Measurements from ENCODE around the gene LYRM7.
"Not testable (repeated sequence)": the region's sequence is repeated elsewhere in the genome, so short reads cannot be mapped to it uniquely, and the experiment has no call there.

Gene LYRM7

DNA sequence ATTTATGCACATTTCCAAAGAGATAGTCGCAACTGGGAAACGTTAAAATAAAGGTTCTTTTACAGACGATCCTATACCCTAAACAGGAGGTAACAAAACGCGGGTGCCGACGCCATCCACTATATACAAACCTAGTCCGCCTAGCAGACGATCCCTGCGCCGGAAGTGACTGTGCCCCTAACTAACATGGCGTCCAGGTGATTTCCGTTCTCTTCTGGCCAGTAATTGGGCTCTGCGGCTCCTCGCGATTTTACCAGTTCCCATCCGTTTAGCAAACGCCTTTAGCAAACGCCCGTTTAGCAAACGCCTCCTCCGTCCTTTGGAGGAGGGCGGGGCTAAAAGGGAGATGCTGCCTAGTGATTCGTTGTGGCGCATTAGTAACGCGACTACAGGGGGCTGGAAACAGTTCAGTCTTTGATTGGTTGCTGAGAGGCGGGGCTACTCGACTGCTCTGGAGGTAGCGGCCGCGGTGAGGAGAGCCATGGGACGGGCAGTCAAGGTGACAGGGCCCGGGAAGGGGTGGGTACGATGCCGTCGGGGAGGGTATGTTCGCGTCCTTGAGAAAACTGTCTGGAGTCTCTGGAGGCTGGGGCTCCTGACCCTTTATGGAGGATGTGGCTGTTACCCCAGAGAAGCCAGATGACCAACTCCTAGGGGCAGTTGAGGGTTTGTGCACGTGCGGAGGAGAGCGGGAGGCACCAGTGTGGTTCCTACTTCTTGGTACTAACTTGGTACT is at the start of gene LYRM7:
TSS of gene LYRM7 (plus strand) at position 405 of the 736 bp plus-strand sequence. CDS start at position 482, 77 bp downstream.
- DNase-seq (ENCODE audit: low spot score): peak; percentile 94

DNA sequence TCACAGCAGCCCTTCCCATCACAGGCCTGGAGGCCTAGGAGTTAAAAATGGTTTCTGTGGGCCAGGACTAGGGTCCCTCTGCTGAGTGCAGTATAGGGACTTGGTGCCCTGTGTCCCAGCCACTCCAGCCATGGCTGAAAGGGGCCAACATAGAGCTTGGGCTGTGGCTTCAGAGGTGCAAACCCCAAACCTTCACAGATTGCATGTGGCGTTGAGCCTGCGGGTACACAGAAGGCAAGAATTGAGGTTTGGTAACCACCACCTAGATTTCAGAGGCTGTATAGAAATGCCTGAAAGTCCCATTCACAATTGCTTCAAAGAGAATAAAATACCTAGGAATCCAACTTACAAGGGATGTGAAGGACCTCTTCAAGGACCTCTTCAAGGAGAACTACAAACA is 43.5 kb upstream of the LYRM7 start:
- DNase-seq (ENCODE audit: low spot score): not testable (repeated sequence)

DNA sequence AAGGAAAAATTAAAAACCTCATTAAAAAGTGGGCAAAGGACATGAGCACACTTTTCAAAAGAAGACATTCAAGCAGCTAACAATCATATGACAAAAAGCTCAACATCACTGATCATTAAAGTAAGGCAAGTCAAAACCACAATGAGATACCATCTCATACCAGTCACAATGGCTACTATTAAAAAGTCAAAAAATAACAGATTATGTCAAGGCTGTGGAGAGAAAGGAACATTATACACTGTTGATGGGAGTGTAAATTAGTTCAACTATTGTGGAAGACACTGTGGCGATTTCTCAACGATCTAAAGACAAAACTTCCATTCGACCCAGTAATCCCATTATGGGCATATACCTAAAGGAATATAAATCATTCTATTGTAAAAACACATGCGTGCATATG is 41.4 kb upstream of the LYRM7 start:
- no peak for DNase-seq (ENCODE audit: low spot score)

- DNase-seq (ENCODE audit: low spot score): not testable (repeated sequence)
Measured at GRCh38 chr5:131133091-131133490, 37.7 kb upstream of the LYRM7 start.

- not testable (repeated sequence) for DNase-seq (ENCODE audit: low spot score)
Measured at GRCh38 chr5:131138406-131138805, 32.3 kb upstream of the LYRM7 start.

- DNase-seq (ENCODE audit: low spot score): no peak
Measured at GRCh38 chr5:131139321-131139720, 31.4 kb upstream of the LYRM7 start.

DNA sequence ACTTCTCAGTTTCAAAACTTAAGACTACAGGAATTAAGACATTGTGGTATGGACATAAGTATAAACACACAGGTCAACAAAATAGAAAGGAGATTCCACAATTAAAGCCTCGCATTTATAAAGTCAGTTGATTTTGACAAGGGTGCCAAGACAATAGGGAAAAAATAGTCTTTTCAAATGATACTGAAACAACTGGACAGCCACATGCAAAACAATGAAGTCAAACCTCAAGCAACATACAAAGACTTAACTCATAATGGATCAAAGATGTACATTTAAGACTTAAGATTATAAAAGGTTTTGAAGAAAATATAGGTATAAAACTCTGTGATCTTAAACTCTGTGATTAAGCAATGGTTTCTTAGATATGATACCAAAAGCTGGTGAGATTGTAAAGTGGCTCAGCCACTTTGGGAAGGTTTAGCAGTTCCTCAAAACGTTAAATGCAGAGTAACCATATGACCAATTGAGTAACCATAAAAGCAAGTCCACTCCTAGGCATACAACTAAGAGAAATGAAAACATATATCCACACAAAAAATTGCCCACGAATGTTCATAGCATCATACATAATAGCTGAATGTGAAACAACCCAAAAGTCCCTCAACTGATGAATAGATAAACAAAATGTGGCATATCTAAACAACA is 27.6 kb upstream of the LYRM7 start:
- no peak for DNase-seq (ENCODE audit: low spot score)

- no peak for DNase-seq (ENCODE audit: low spot score)
Measured at GRCh38 chr5:131147258-131147657, 23.5 kb upstream of the LYRM7 start.

- no peak for DNase-seq (ENCODE audit: low spot score)
Measured at GRCh38 chr5:131148835-131149234, 21.9 kb upstream of the LYRM7 start.

DNA sequence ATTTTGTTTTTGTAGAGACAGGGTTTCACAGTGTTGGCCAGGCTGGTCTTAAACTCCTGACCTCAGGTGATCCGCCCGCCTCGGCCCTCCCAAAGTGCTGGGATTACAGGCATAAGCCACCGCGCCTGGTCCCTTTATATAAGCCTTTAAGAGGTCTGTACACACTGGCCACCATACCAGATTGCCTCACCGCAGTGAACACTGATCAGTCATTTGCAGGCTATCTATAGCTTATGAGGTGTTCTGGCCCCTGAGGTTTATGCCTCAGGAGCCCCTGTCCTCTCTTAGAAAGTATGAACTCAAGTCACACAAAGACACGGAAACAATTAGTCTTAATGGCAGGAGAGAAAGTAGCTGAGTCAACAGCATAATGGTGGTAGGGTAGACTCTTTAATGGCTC is 20.3 kb upstream of the LYRM7 start:
- DNase-seq (ENCODE audit: low spot score): no peak

- no peak for DNase-seq (ENCODE audit: low spot score)
Measured at GRCh38 chr5:131151216-131151615, 19.5 kb upstream of the LYRM7 start.

DNA sequence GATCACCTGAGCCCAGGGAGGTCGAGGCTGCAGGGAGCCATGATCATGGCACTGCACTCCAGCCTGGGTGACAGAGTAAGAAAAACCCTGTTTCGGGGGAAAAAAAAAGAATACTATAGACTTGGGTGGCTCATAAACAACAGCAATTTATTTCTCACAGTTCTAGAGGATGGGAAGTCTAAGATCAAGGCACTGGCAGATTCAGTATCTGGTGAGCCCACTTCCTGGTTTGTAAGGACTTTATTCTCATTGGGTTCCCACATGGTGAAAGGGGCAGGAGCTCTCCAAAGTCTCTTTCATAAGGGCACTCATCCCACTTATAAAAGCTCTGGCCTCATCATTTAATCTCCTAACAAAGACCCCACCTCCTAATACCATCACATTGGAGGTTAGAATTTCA is 14.4 kb upstream of the LYRM7 start:
- no peak for DNase-seq (ENCODE audit: low spot score)

DNA sequence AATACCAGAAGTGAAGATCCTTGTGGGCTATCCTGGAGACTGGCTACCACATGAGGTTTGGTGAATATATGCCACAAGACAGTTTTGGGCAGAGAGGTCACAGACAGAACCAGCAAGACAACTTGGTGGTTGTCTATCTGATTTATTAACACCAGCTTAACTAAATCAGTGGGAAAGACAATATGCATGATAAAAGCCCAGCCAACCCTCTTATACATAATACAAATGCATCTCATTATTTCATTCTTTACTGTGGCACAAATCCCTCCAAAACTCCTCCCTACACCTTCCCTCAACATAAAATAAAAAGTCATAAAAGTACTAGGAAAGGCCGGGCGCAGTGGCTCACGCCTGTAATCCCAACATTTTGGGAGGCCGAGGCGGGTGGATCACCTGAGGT is 13.8 kb upstream of the LYRM7 start:
- no peak for DNase-seq (ENCODE audit: low spot score)

GRCh38 chr5:131160134-131160533 is 10.6 kb upstream of the LYRM7 start:
- no peak for DNase-seq (ENCODE audit: low spot score)

DNA sequence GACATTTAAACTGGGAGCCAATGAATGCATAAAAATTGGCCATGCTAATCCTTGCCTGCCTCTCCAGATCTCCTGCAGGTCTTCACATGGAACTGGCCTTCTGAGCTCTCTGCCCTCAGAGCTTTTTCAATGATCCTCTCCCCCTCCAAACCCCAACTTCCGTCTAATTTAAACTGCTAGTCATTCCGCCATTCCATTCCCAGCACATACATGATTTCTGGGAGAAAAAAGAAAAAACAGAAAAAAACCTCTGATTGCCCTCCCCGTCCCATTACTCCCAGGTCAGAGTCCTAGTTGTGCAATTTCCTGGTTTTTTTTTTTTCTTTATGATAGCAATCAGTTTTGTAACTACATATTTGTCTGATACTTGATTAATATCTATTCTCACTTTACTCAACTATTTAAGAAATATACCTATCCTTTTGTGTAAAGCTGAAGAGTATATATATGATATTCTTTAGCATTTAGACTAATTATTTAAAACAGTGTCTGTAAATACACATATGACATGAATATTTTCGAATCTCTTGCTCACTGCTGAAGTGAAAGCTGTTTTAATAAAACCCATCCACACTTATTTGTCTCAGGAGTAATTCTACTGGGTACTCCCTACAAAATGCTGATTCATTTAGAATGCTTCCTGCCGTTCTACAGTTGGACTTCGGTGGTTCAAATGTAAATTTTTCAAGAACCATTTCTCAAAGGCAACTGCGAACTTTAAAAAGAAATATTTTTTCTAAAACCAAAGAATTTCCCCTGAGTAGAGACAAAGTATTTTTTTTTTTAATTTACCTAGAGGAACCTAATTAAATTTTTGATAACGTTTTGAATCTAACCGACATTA is 7.2 kb upstream of the LYRM7 start:
- no peak for DNase-seq (ENCODE audit: low spot score)

GRCh38 chr5:131164191-131165118 is 6.3 kb upstream of the LYRM7 start:
- peak; percentile 81 for DNase-seq (ENCODE audit: low spot score)

- peak; percentile 97 for DNase-seq (ENCODE audit: low spot score)
Measured at GRCh38 chr5:131165119-131165727, 5.5 kb upstream of the LYRM7 start, which contains the start of gene HINT1. Gene HINT1 (minus strand): TSS chr5:131165256. CDS start chr5:131165205, 51 bp downstream.

- no peak for DNase-seq (ENCODE audit: low spot score)
Measured at GRCh38 chr5:131167615-131168014, 3.1 kb upstream of the LYRM7 start.

GRCh38 chr5:131169810-131170539 is 769 bp upstream of the LYRM7 start:
- no peak for DNase-seq (ENCODE audit: low spot score)

- no peak for DNase-seq (ENCODE audit: low spot score)
Measured at GRCh38 chr5:131171276-131171810, 599 bp downstream of the LYRM7 start.

Measured in germinal center (tissue), 1 donor.